ENCODE results near the gene TRIM50.
"Not testable (repeated sequence)": the region's sequence is repeated elsewhere in the genome, so short reads cannot be mapped to it uniquely, and the experiment has no call there.

Gene TRIM50

GRCh38 chr7:73327922-73328321 lies at the start of gene TRIM50, which contains the start of gene FKBP6:
TRIM50 (minus strand) TSS chr7:73328082; CDS start chr7:73324787, 3,295 bp downstream.
FKBP6 (plus strand) TSS chr7:73328161; CDS start chr7:73328429, 268 bp downstream.
- not testable (repeated sequence) for H3K4me3 ChIP-seq (ENCODE audit: low read depth, low read length)

GRCh38 chr7:73376671-73377412 lies 49.0 kb upstream of the TRIM50 start:
- H3K4me3 ChIP-seq (ENCODE audit: low read depth, low read length): no peak overlapping the region

- not testable (repeated sequence) for H3K4me3 ChIP-seq (ENCODE audit: low read depth, low read length)
These were observed 48.4 kb upstream of the TRIM50 start for GRCh38 chr7:73376262-73376661.

- H3K4me3 ChIP-seq (ENCODE audit: low read depth, low read length): no peak overlapping the region
These were observed 45.9 kb upstream of the TRIM50 start for GRCh38 chr7:73373741-73374140.

GRCh38 chr7:73369622-73370021 lies 41.7 kb upstream of the TRIM50 start:
- no peak overlapping the region for H3K4me3 ChIP-seq (ENCODE audit: low read depth, low read length)

- H3K4me3 ChIP-seq (ENCODE audit: low read depth, low read length): no peak overlapping the region
These were observed 41.1 kb upstream of the TRIM50 start for GRCh38 chr7:73369009-73369408.

- H3K4me3 ChIP-seq (ENCODE audit: low read depth, low read length): no peak overlapping the region
These were observed 39.1 kb upstream of the TRIM50 start for GRCh38 chr7:73366990-73367389.

GRCh38 chr7:73366127-73366526 lies 38.2 kb upstream of the TRIM50 start:
- H3K4me3 ChIP-seq (ENCODE audit: low read depth, low read length): no peak overlapping the region

GRCh38 chr7:73364006-73364728 lies 36.3 kb upstream of the TRIM50 start:
- H3K4me3 ChIP-seq (ENCODE audit: low read depth, low read length): no peak overlapping the region

- no peak overlapping the region for H3K4me3 ChIP-seq (ENCODE audit: low read depth, low read length)
These were observed 35.5 kb upstream of the TRIM50 start for GRCh38 chr7:73363225-73364005.

- not testable (repeated sequence) for H3K4me3 ChIP-seq (ENCODE audit: low read depth, low read length)
These were observed 32.7 kb upstream of the TRIM50 start for GRCh38 chr7:73360590-73360989.

- H3K4me3 ChIP-seq (ENCODE audit: low read depth, low read length): no peak overlapping the region
These were observed 32.0 kb upstream of the TRIM50 start for GRCh38 chr7:73359746-73360375.

- H3K4me3 ChIP-seq (ENCODE audit: low read depth, low read length): no peak overlapping the region
These were observed 31.4 kb upstream of the TRIM50 start for GRCh38 chr7:73359306-73359705.

- no peak overlapping the region for H3K4me3 ChIP-seq (ENCODE audit: low read depth, low read length)
These were observed 30.9 kb upstream of the TRIM50 start for GRCh38 chr7:73358590-73359275.

- no peak overlapping the region for H3K4me3 ChIP-seq (ENCODE audit: low read depth, low read length)
These were observed 28.3 kb upstream of the TRIM50 start for GRCh38 chr7:73356159-73356558.

GRCh38 chr7:73354821-73355220 lies 26.9 kb upstream of the TRIM50 start:
- H3K4me3 ChIP-seq (ENCODE audit: low read depth, low read length): no peak overlapping the region

GRCh38 chr7:73354196-73354595 lies 26.3 kb upstream of the TRIM50 start:
- H3K4me3 ChIP-seq (ENCODE audit: low read depth, low read length): no peak overlapping the region

- H3K4me3 ChIP-seq (ENCODE audit: low read depth, low read length): no peak overlapping the region
These were observed 25.4 kb upstream of the TRIM50 start for GRCh38 chr7:73353243-73353642.

- no peak overlapping the region for H3K4me3 ChIP-seq (ENCODE audit: low read depth, low read length)
These were observed 24.9 kb upstream of the TRIM50 start for GRCh38 chr7:73352784-73353183.

- no peak overlapping the region for H3K4me3 ChIP-seq (ENCODE audit: low read depth, low read length)
These were observed 23.7 kb upstream of the TRIM50 start for GRCh38 chr7:73351447-73352167.

All from iPS-11a (cell line).